HCT116 (cell line): ENCODE measurements around the gene VIPR2. TPM values are rescaled to one million over a fixed set of nuclear protein-coding genes. Genes with fewer than 3 reads are reported as not detected.

ENCODE experiments used
- ATAC-seq: fragments of 200-7000 bp; cut with Tn5 transposase; 2 replicates; pipeline ENCODE4 v1.9.1; 2020; ENCODE audit warnings: mild to moderate bottlenecking, moderate library complexity
- BruUV-seq: library from RNA; stranded (reverse); fragments of 400-500 nt; replicated peaks from 2 replicates; lab custom pipeline; 2021; lab: Mats Ljungman, UMichigan
- CTCF ChIA-PET: fragments of 300-600 bp; sonication (Branson Sonifier 250); formaldehyde crosslinking; loops from one replicate; lab custom pipeline; 2021; ENCODE audit warnings: antibody characterized with exemption; lab: Charles Lee
- POLR2A ChIA-PET: fragments of 300-600, 350-600 bp; sonication (Branson Sonifier 250); formaldehyde crosslinking; loops from one replicate; lab custom pipeline; 2021; ENCODE audit warnings: antibody characterized with exemption; lab: Charles Lee
- RAD21 ChIA-PET, 2 experiments: fragments of 300-600 bp; sonication (Branson Sonifier 250); formaldehyde crosslinking; loops; one replicate each; lab custom pipeline; 2023; ENCODE audit warnings: low total read pairs in 2 of 2; ENCODE audit not compliant: uncharacterized antibody in 2 of 2, unreplicated experiment in 2 of 2, low non-redundant PET in 1 of 2; lab: Charles Lee
- DNase-seq: peaks from one replicate; pipeline ENCODE4 v3.0.0-alpha.2; 2010; ENCODE audit warnings: low read depth, low spot score
- H2AFZ ChIP-seq: fragments of 200-600 bp; shearing (Covaris generic), sonication (generic); 2 replicates; pipeline ENCODE4 v1.6.1; 2017; ENCODE audit warnings: low read depth, mixed run types, mixed read lengths, antibody characterized with exemption, low read length; ENCODE audit not compliant: poor library complexity, severe bottlenecking
- H3K27ac ChIP-seq: 2 replicates; pipeline ENCODE4 v1.5.1; 2012; ENCODE audit warnings: low read depth, low read length
- H3K27me3 ChIP-seq: fragments of 200-600 bp; sonication (generic); 2 replicates; pipeline ENCODE4 v1.6.1; 2016; ENCODE audit warnings: mixed run types, low read length, mixed read lengths; ENCODE audit not compliant: insufficient read depth
- H3K36me3 ChIP-seq, 2 experiments: fragments of 200-500 bp in 1 of 2; fragments of 200-600 bp in 1 of 2; sonication (Bioruptor generic) in 1 of 2; sonication (generic) in 1 of 2; 2 replicates each; pipeline versions ENCODE4 v1.5.1 to v1.6.1; 2014 to 2016; ENCODE audit warnings: low read length in 2 of 2, inconsistent platforms in 1 of 2, mixed read lengths in 1 of 2, mixed run types in 1 of 2; ENCODE audit not compliant: insufficient read depth in 2 of 2, control insufficient read depth in 1 of 2
- H3K4me1 ChIP-seq, 2 experiments: fragments of 200-600 bp in 1 of 2; sonication (generic) in 1 of 2; 2 replicates each; pipeline versions ENCODE4 v1.5.1 to v1.6.1; 2012 to 2017; ENCODE audit warnings: low read length in 2 of 2, inconsistent platforms in 1 of 2, mild to moderate bottlenecking in 1 of 2, mixed read lengths in 1 of 2, mixed run types in 1 of 2, moderate library complexity in 1 of 2; ENCODE audit not compliant: insufficient read depth in 2 of 2, control insufficient read depth in 1 of 2
- H3K4me2 ChIP-seq: fragments of 200-600 bp; sonication (generic); 2 replicates; pipeline ENCODE4 v1.6.1; 2017; ENCODE audit warnings: mixed run types, low read length, mixed read lengths
- H3K4me3 ChIP-seq, 2 experiments: fragments of 200-600 bp in 1 of 2; sonication (generic) in 1 of 2; replicated peaks in 1 of 2; 2 replicates each; pipeline ENCODE4 v1.5.1; 2011 to 2016; ENCODE audit warnings: low read length in 2 of 2, control low read depth in 1 of 2, low read depth in 1 of 2, mild to moderate bottlenecking in 1 of 2, mixed read lengths in 1 of 2, mixed run types in 1 of 2
- H3K79me2 ChIP-seq: fragments of 200-600 bp; sonication (generic); 2 replicates; pipeline ENCODE4 v1.6.1; 2017; ENCODE audit warnings: mild to moderate bottlenecking, mixed run types, low read length, moderate library complexity, mixed read lengths; ENCODE audit not compliant: insufficient read depth
- H3K9ac ChIP-seq: fragments of 200-600 bp; sonication (generic); 2 replicates; pipeline ENCODE4 v1.6.1; 2016; ENCODE audit warnings: low read length, mixed read lengths
- H3K9me2 ChIP-seq: fragments of 200-600 bp; sonication (generic), shearing (Covaris generic); 2 replicates; pipeline ENCODE4 v1.6.1; 2017; ENCODE audit warnings: mixed run types, mild to moderate bottlenecking, moderate library complexity; ENCODE audit not compliant: insufficient read depth
- H3K9me3 ChIP-seq, 2 experiments: fragments of 200-500 bp in 1 of 2; fragments of 200-600 bp in 1 of 2; sonication (Bioruptor generic) in 1 of 2; sonication (generic) in 1 of 2; 2 replicates each; pipeline ENCODE4 v1.6.1; 2014 to 2017; ENCODE audit warnings: low read length in 2 of 2, mixed read lengths in 2 of 2, inconsistent platforms in 1 of 2, low read depth in 1 of 2, mild to moderate bottlenecking in 1 of 2, mixed run types in 1 of 2, moderate library complexity in 1 of 2; ENCODE audit not compliant: control insufficient read depth in 1 of 2, insufficient read depth in 1 of 2
- H4K20me1 ChIP-seq: fragments of 200-600 bp; sonication (generic), shearing (Covaris generic); 2 replicates; pipeline ENCODE4 v1.6.1; 2017; ENCODE audit warnings: mixed run types, mild to moderate bottlenecking, moderate library complexity; ENCODE audit not compliant: insufficient read depth
- CBX3 ChIP-seq: IDR thresholded peaks from 2 replicates; pipeline ENCODE4 v1.6.1; 2012; ENCODE audit warnings: low read depth
- CEBPB ChIP-seq: IDR thresholded peaks from 2 replicates; pipeline ENCODE4 v1.6.1; 2012; ENCODE audit warnings: low read depth
- EGR1 ChIP-seq: IDR thresholded peaks from 2 replicates; pipeline ENCODE4 v1.6.1; 2012; ENCODE audit warnings: low read depth
- ELF1 ChIP-seq: IDR thresholded peaks from 2 replicates; pipeline ENCODE4 v1.6.1; 2012; ENCODE audit warnings: low read depth, borderline replicate concordance
- EZH2phosphoT487 ChIP-seq: fragments of 200-600 bp; IDR thresholded peaks from 2 replicates; pipeline ENCODE4 v1.6.1; 2018; ENCODE audit warnings: antibody characterized with exemption, borderline replicate concordance
- FOSL1 ChIP-seq: IDR thresholded peaks from 2 replicates; pipeline ENCODE4 v1.6.1; 2012; ENCODE audit warnings: low read depth
- JUND ChIP-seq: IDR thresholded peaks from 2 replicates; pipeline ENCODE4 v1.6.1; 2012
- POLR2A ChIP-seq: IDR thresholded peaks from 2 replicates; pipeline ENCODE4 v1.7.0; 2011; ENCODE audit warnings: borderline replicate concordance; ENCODE audit not compliant: insufficient read depth, insufficient read length; ENCODE audit errors: extremely low read depth
- POLR2AphosphoS5 ChIP-seq: IDR thresholded peaks from 2 replicates; pipeline ENCODE4 v1.6.1; 2011; ENCODE audit warnings: mild to moderate bottlenecking, low read depth, low read length, moderate library complexity
- RAD21 ChIP-seq: IDR thresholded peaks from 2 replicates; pipeline ENCODE4 v1.6.1; 2012; ENCODE audit warnings: low read depth, mild to moderate bottlenecking
- YY1 ChIP-seq: IDR thresholded peaks from 2 replicates; pipeline ENCODE4 v1.6.1; 2011; ENCODE audit warnings: low read length, low read depth, moderate library complexity, mild to moderate bottlenecking; ENCODE audit not compliant: insufficient replicate concordance; ENCODE audit errors: extremely low read depth
- ZNF274 ChIP-seq: fragments of 200-500 bp; sonication (Bioruptor generic); IDR thresholded peaks from 2 replicates; pipeline ENCODE4 v1.6.1; 2014; ENCODE audit warnings: mild to moderate bottlenecking, low read depth, low read length, inconsistent platforms
- intact Hi-C: fragments of 100-400 bp; cut with micrococcal nuclease; formaldehyde crosslinking; loops from 2 replicates; pipeline ENCODE4 v1.10.0; 2022
- total RNA-seq: library from RNA; stranded (reverse); gene quantifications from one replicate; pipeline ENCODE4 v1.2.1, GENCODE V29; 2021; ENCODE audit not compliant: unreplicated experiment
- TF ChIP-seq, protein P1 (sequence below): IDR thresholded peaks from 2 replicates; pipeline ENCODE4 v1.6.1; 2012
- TF ChIP-seq, protein P2 (sequence below): IDR thresholded peaks from 2 replicates; pipeline ENCODE4 v1.6.1; 2012; ENCODE audit warnings: low read depth
- TF ChIP-seq, protein P3 (sequence below): IDR thresholded peaks from 2 replicates; pipeline ENCODE4 v1.6.1; 2012
- TF ChIP-seq, protein P4 (sequence below): IDR thresholded peaks from 2 replicates; pipeline ENCODE4 v1.6.1; 2011; ENCODE audit warnings: mild to moderate bottlenecking, low read length, moderate library complexity; ENCODE audit not compliant: insufficient replicate concordance; ENCODE audit errors: extremely low read depth

Gene VIPR2
- total RNA-seq, 1 experiment from 2014 or later = 0.10 TPM

DNA sequence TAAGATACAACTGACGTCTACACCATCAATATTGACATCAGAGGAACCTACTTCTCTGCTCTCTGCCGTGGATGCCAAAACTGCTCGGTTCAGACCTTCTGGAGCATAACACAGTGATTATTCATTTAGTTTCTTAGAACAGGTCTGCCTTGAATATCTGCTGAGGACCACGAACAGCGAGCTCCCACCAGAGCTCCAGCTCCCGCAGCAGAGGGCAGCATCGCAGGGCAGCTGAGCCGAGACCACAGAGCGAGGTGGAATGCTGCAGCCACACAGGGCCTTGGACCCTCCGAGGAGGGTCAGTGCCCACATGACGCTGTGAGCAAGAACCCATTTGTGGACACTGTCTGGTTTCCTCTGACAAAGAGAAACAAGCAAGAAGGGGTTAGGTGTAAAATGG is 6.8 kb downstream of the VIPR2 start:
- intact Hi-C loops = no loop called here

DNA sequence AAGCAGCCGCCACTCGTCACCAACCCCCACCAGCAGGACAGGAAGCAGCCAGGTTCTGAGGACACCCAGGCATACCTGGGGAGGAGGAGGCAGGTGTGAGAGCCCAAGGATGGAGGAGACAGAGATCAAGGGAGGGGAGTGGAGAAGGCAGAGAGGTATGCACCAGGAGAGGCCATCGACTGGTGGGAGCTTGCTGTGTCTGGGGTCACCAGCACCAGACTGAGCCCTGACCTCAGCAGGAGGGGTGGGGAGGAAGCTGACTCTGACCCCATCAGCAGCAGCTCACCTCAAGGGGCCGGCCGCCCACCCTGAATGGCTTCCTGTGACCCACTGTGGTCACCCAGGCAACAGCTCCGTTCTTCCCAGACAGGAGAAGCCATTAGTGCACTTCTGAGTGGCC is 7.8 kb downstream of the VIPR2 start:
- H2AFZ ChIP-seq = no peak overlapping the region
- ATAC-seq (no peak), DNase-seq (no peak)
- no peaks in the 10 kb centered on the region for H4K20me1 ChIP-seq
- no peaks in the 10 kb centered on the region for H3K9me3 ChIP-seq
- H3K27ac ChIP-seq = no peak overlapping the region
- H3K36me3 ChIP-seq = no peaks in the 10 kb centered on the region
- ChIA-PET RAD21 (no interaction called here), CTCF (no interaction called here), POLR2A (no interaction called here)
- BruUV-seq = no TSS peak
- no peak overlapping the region for H3K9ac ChIP-seq
- no peaks in the 10 kb centered on the region for H3K9me2 ChIP-seq
- H3K27me3 ChIP-seq = peaks cover 2% of the 10 kb centered on the region; the same call in 1 of the 2 replicates
- H3K4me1 ChIP-seq = no peaks in the 10 kb centered on the region
- H3K4me3 ChIP-seq = no peak overlapping the region
- intact Hi-C loops = no loop called here
- H3K4me2 ChIP-seq = no peak overlapping the region
- no peaks in the 10 kb centered on the region for H3K79me2 ChIP-seq
- TF ChIP-seq FOSL1 = no peak
- TF ChIP-seq CBX3 = no peak
- no peak for TF ChIP-seq POLR2A
- TF ChIP-seq, protein P1, sequence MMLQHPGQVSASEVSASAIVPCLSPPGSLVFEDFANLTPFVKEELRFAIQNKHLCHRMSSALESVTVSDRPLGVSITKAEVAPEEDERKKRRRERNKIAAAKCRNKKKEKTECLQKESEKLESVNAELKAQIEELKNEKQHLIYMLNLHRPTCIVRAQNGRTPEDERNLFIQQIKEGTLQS = no peak
- TF ChIP-seq, protein P2, sequence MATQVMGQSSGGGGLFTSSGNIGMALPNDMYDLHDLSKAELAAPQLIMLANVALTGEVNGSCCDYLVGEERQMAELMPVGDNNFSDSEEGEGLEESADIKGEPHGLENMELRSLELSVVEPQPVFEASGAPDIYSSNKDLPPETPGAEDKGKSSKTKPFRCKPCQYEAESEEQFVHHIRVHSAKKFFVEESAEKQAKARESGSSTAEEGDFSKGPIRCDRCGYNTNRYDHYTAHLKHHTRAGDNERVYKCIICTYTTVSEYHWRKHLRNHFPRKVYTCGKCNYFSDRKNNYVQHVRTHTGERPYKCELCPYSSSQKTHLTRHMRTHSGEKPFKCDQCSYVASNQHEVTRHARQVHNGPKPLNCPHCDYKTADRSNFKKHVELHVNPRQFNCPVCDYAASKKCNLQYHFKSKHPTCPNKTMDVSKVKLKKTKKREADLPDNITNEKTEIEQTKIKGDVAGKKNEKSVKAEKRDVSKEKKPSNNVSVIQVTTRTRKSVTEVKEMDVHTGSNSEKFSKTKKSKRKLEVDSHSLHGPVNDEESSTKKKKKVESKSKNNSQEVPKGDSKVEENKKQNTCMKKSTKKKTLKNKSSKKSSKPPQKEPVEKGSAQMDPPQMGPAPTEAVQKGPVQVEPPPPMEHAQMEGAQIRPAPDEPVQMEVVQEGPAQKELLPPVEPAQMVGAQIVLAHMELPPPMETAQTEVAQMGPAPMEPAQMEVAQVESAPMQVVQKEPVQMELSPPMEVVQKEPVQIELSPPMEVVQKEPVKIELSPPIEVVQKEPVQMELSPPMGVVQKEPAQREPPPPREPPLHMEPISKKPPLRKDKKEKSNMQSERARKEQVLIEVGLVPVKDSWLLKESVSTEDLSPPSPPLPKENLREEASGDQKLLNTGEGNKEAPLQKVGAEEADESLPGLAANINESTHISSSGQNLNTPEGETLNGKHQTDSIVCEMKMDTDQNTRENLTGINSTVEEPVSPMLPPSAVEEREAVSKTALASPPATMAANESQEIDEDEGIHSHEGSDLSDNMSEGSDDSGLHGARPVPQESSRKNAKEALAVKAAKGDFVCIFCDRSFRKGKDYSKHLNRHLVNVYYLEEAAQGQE = no peak
- no peak for TF ChIP-seq YY1
- no peak for TF ChIP-seq ZNF274
- TF ChIP-seq EGR1 = no peak
- TF ChIP-seq, protein P3, sequence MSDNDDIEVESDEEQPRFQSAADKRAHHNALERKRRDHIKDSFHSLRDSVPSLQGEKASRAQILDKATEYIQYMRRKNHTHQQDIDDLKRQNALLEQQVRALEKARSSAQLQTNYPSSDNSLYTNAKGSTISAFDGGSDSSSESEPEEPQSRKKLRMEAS = no peak
- TF ChIP-seq CEBPB = no peak
- TF ChIP-seq, protein P4, sequence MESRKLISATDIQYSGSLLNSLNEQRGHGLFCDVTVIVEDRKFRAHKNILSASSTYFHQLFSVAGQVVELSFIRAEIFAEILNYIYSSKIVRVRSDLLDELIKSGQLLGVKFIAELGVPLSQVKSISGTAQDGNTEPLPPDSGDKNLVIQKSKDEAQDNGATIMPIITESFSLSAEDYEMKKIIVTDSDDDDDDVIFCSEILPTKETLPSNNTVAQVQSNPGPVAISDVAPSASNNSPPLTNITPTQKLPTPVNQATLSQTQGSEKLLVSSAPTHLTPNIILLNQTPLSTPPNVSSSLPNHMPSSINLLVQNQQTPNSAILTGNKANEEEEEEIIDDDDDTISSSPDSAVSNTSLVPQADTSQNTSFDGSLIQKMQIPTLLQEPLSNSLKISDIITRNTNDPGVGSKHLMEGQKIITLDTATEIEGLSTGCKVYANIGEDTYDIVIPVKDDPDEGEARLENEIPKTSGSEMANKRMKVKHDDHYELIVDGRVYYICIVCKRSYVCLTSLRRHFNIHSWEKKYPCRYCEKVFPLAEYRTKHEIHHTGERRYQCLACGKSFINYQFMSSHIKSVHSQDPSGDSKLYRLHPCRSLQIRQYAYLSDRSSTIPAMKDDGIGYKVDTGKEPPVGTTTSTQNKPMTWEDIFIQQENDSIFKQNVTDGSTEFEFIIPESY = no peak
- TF ChIP-seq JUND = no peak
- no peak for TF ChIP-seq POLR2AphosphoS5

More for the DNA sequence above, 6.8 kb downstream of the VIPR2 start:
- Histone ChIP-seq H2AFZ (no peak overlapping the region), H3K27ac (no peak overlapping the region), H3K27me3 (peaks cover 2% of the 10 kb centered on the region; the same call in 1 of the 2 replicates), H3K9ac (no peak overlapping the region), H3K4me1 (no peaks in the 10 kb centered on the region), H3K4me2 (no peak overlapping the region), H3K79me2 (no peaks in the 10 kb centered on the region), H3K36me3 (no peaks in the 10 kb centered on the region), H3K9me3 (no peaks in the 10 kb centered on the region), H4K20me1 (no peaks in the 10 kb centered on the region), H3K9me2 (no peaks in the 10 kb centered on the region), H3K4me3 (no peak overlapping the region)
- ATAC-seq = no peak
- BruUV-seq = no TSS peak
- CTCF ChIA-PET = no interaction called here
- no peak for DNase-seq
- RAD21 ChIA-PET = no interaction called here
- POLR2A ChIA-PET = no interaction called here
- TF ChIP-seq ELF1 = no peak
- no peak for TF ChIP-seq EZH2phosphoT487
- peak; percentile 14; the same call in 1 of the 2 replicates for TF ChIP-seq RAD21
